Activated gamma-delta T cell treated with anti-CD3 and anti-CD28 coated beads, Interleukin-2, amount 50 U/mL, for 16 hours (primary cell): ENCODE measurements around the gene ZNF280A.
"Not testable (repeated sequence)": the region's sequence is repeated elsewhere in the genome, so short reads cannot be mapped to it uniquely, and the experiment has no call there.

Experiments used
- DNase-seq: peaks from one replicate; pipeline ENCODE4 v3.0.0-alpha.2; 2020; ENCODE audit warnings: low read depth

ZNF280A gene

GRCh38 chr22:22545084-22545483 lies 25.0 kb upstream of the ZNF280A start:
- DNase-seq = no peak

- DNase-seq = no peak
Measured at GRCh38 chr22:22538226-22538989, 18.3 kb upstream of the ZNF280A start.

GRCh38 chr22:22536916-22537315 lies 16.8 kb upstream of the ZNF280A start:
- no peak for DNase-seq

- DNase-seq = no peak
Measured at GRCh38 chr22:22536515-22536914, 16.4 kb upstream of the ZNF280A start.

GRCh38 chr22:22535662-22536061 lies 15.6 kb upstream of the ZNF280A start:
- DNase-seq = no peak

- DNase-seq = no peak
Measured at GRCh38 chr22:22534604-22535415, 14.7 kb upstream of the ZNF280A start.

GRCh38 chr22:22533863-22534262 lies 13.8 kb upstream of the ZNF280A start:
- DNase-seq = no peak

- no peak for DNase-seq
Measured at GRCh38 chr22:22533417-22533816, 13.3 kb upstream of the ZNF280A start.

GRCh38 chr22:22532547-22533071 lies 12.5 kb upstream of the ZNF280A start:
- not testable (repeated sequence) for DNase-seq

GRCh38 chr22:22531770-22532546 lies 11.9 kb upstream of the ZNF280A start:
- no peak for DNase-seq

- DNase-seq = no peak
Measured at GRCh38 chr22:22528780-22529179, 8.7 kb upstream of the ZNF280A start.

GRCh38 chr22:22527312-22527711 lies 7.2 kb upstream of the ZNF280A start:
- no peak for DNase-seq

- no peak for DNase-seq
Measured at GRCh38 chr22:22526125-22526912, 6.2 kb upstream of the ZNF280A start.

GRCh38 chr22:22523494-22523893 lies 3.4 kb upstream of the ZNF280A start:
- DNase-seq = no peak

- no peak for DNase-seq
Measured at GRCh38 chr22:22521631-22522030, 1.6 kb upstream of the ZNF280A start.

- no peak for DNase-seq
Measured at GRCh38 chr22:22520667-22521602, 865 bp upstream of the ZNF280A start.

- no peak for DNase-seq
Measured at GRCh38 chr22:22519591-22519990, 479 bp downstream of the ZNF280A start.

- DNase-seq = no peak
Measured at GRCh38 chr22:22516992-22517391, 3.1 kb downstream of the ZNF280A start.

- no peak for DNase-seq
Measured at GRCh38 chr22:22515890-22516289, 4.2 kb downstream of the ZNF280A start.

- not testable (repeated sequence) for DNase-seq
Measured at GRCh38 chr22:22514431-22514830, 5.6 kb downstream of the ZNF280A start.
